Duodenal mucosa (tissue), 2 donors: ENCODE measurements around the gene DPAGT1.

Source experiments
- H3K27ac ChIP-seq: one replicate; pipeline ENCODE4 v1.7.0; 2013; ENCODE audit warnings: low read depth, low read length
- H3K27me3 ChIP-seq, 2 donors: one replicate each; pipeline ENCODE4 v1.7.0; 2013; ENCODE audit warnings: low read length in 2 of 2, control low read depth in 1 of 2; ENCODE audit not compliant: insufficient read depth in 2 of 2, control insufficient read depth in 1 of 2
- H3K36me3 ChIP-seq, 2 donors: one replicate each; pipeline ENCODE4 v1.7.0; 2013; ENCODE audit warnings: low read length in 2 of 2, control low read depth in 1 of 2; ENCODE audit not compliant: insufficient read depth in 2 of 2, control insufficient read depth in 1 of 2
- H3K4me1 ChIP-seq, 2 donors: one replicate each; pipeline ENCODE4 v1.7.0; 2013; ENCODE audit warnings: low read length in 2 of 2, control low read depth in 1 of 2; ENCODE audit not compliant: insufficient read depth in 2 of 2, control insufficient read depth in 1 of 2
- H3K4me3 ChIP-seq, 2 donors: one replicate each; pipeline ENCODE4 v1.7.0; 2013; ENCODE audit warnings: low read length in 2 of 2, low read depth in 1 of 2
- H3K9ac ChIP-seq, 2 donors: one replicate each; pipeline ENCODE4 v1.7.0; 2013; ENCODE audit warnings: low read length in 2 of 2, low read depth in 1 of 2
- H3K9me3 ChIP-seq, 2 donors: one replicate each; pipeline ENCODE4 v1.7.0; 2013; ENCODE audit warnings: low read length in 2 of 2, control low read depth in 1 of 2; ENCODE audit not compliant: control insufficient read depth in 1 of 2

The DPAGT1 gene

GRCh38 chr11:119087123-119087522 lies 14.5 kb downstream of the DPAGT1 start:
- H3K4me1 ChIP-seq = peaks cover 21 to 26% of the 10 kb centered on the region in 2 donors
- H3K9me3 ChIP-seq = no peaks in the 10 kb centered on the region
- no peak overlapping the region for H3K4me3 ChIP-seq
- H3K36me3 ChIP-seq = peaks cover 0 to 9% of the 10 kb centered on the region in 2 donors
- H3K27ac ChIP-seq = no peak overlapping the region
- no peaks in the 10 kb centered on the region for H3K27me3 ChIP-seq
- no peak overlapping the region for H3K9ac ChIP-seq

DNA sequence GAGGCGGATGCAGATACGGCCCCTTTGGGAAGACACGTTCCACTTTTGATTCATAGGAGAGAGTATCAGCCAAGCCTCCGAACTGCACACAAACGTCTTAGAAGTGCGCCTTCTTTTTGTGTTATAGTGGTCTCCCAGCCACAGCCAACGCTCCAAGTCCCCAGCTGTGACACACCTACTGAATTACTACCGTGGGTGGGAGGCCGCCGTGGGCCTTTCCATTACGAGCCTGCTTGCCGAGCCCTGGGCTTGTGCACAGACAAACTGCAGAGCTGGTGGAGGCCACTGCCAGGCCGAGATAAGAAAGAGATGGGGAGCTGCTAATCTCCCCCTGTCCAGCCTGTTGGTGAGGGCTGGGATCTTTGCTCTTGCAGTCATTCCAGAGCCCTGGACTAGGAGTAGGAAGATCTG lies 16.2 kb downstream of the DPAGT1 start:
- peak overlapping the region; percentile 28 for H3K27ac ChIP-seq
- peak overlapping the region; percentile 76 to 89 for H3K4me3 ChIP-seq
- H3K9me3 ChIP-seq = no peaks in the 10 kb centered on the region
- no peaks in the 10 kb centered on the region for H3K27me3 ChIP-seq
- H3K9ac ChIP-seq = peak overlapping the region; percentile 61 to 80
- H3K36me3 ChIP-seq = peaks cover 13 to 23% of the 10 kb centered on the region in 2 donors
- H3K4me1 ChIP-seq = peaks cover 29 to 33% of the 10 kb centered on the region in 2 donors

DNA sequence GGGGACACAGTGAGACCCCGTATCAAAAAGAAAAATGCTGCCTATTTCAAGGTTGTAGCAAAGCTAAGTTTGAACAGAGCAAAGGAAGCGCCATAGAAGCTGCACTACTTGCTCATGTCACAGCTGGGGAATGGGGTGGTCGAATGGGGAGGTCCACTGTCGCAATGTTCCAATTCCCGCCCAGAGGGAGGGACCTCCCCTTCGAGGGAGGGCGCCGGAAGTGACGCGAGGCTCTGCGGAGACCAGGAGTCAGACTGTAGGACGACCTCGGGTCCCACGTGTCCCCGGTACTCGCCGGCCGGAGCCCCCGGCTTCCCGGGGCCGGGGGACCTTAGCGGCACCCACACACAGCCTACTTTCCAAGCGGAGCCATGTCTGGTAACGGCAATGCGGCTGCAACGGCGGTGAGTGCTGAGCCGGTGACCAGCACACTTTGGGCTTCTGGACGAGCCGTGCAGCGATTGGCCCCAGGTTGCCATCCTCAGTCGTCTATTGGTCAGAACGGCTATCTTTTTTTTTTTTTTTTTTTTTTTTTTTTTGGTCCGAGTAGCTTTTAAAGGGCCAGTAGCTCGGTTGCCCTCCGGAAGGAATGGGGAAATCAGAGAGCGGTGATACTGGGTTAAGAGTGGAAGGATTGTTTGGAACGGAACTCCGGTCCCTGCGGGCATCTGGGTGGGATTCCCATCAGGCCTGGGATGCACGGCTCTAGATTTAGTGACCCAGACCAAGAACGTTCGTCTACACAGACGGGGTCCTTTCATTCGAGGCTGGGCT lies 16.8 kb downstream of the DPAGT1 start, which contains the start of gene HMBS:
HMBS (plus strand) TSS at position 219 of the 774 bp plus-strand sequence; CDS start at position 372, 153 bp downstream.
- Histone ChIP-seq H3K27ac (peak within 1 kb of the TSS; percentile 69), H3K9ac (peak within 1 kb of the TSS; percentile 61 to 80), H3K27me3 (no peaks in the 10 kb centered on the region), H3K4me1 (peaks cover 29 to 33% of the 10 kb centered on the region in 2 donors), H3K36me3 (peaks cover 14 to 26% of the 10 kb centered on the region in 2 donors), H3K9me3 (no peaks in the 10 kb centered on the region), H3K4me3 (peak within 1 kb of the TSS; percentile 76 to 89)

GRCh38 chr11:119081682-119082260 lies 19.9 kb downstream of the DPAGT1 start:
- Histone ChIP-seq H3K9ac (no peak overlapping the region), H3K36me3 (peaks cover 42 to 56% of the 10 kb centered on the region in 2 donors), H3K27ac (no peak overlapping the region), H3K4me3 (no peak overlapping the region), H3K9me3 (no peaks in the 10 kb centered on the region), H3K27me3 (no peaks in the 10 kb centered on the region), H3K4me1 (peaks cover 40 to 43% of the 10 kb centered on the region in 2 donors)

DNA sequence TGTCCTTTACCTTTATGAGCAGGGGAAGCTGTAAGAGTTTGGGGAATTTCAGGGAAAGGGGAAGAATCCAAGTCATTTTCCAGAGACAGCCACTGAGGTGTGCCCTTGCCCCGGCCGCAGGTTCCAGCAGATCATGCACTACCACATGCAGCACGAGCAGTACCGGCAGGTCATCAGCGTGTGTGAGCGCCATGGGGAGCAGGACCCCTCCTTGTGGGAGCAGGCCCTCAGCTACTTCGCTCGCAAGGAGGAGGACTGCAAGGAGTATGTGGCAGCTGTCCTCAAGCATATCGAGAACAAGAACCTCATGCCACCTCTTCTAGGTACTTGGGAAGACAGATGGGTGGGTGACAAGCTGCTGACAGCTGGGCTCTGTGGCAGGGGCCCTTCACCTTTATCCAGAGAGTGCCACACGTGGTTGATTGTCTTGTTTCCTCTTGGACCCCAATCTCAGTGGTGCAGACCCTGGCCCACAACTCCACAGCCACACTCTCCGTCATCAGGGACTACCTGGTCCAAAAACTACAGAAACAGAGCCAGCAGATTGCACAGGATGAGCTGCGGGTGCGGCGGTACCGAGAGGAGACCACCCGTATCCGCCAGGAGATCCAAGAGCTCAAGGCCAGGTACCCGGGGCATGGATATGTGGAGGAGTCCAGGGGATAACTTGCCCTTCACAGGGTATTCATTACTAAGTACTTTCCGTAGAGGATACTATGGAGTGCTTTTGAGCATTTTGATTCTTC lies 22.8 kb downstream of the DPAGT1 start:
- peaks cover 47 to 73% of the 10 kb centered on the region in 2 donors for H3K36me3 ChIP-seq
- H3K27ac ChIP-seq = no peak overlapping the region

DNA sequence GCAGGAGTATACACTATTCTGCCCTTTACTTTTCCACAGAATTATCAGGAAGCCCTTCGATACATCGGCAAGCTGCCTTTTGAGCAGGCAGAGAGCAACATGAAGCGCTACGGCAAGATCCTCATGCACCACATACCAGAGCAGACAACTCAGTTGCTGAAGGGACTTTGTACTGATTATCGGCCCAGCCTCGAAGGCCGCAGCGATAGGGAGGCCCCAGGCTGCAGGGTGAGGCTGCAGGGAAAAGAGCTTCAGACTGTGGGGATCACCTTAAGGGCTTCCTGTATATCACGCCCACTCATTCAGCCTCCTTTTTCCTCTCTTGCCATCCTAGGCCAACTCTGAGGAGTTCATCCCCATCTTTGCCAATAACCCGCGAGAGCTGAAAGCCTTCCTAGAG lies 23.8 kb downstream of the DPAGT1 start:
- Histone ChIP-seq H3K27me3 (no peaks in the 10 kb centered on the region), H3K4me3 (peak overlapping the region; percentile 30 to 34), H3K27ac (no peak overlapping the region), H3K36me3 (peaks cover 57 to 83% of the 10 kb centered on the region in 2 donors), H3K9me3 (no peaks in the 10 kb centered on the region), H3K9ac (peak overlapping the region in 1 of 2 donors; percentile 52), H3K4me1 (peaks cover 31 to 32% of the 10 kb centered on the region in 2 donors)

More for the DNA sequence above, 22.8 kb downstream of the DPAGT1 start:
- Histone ChIP-seq H3K9me3 (no peaks in the 10 kb centered on the region), H3K4me1 (peaks cover 31 to 32% of the 10 kb centered on the region in 2 donors), H3K27me3 (no peaks in the 10 kb centered on the region), H3K4me3 (no peak overlapping the region), H3K9ac (no peak overlapping the region)

DNA sequence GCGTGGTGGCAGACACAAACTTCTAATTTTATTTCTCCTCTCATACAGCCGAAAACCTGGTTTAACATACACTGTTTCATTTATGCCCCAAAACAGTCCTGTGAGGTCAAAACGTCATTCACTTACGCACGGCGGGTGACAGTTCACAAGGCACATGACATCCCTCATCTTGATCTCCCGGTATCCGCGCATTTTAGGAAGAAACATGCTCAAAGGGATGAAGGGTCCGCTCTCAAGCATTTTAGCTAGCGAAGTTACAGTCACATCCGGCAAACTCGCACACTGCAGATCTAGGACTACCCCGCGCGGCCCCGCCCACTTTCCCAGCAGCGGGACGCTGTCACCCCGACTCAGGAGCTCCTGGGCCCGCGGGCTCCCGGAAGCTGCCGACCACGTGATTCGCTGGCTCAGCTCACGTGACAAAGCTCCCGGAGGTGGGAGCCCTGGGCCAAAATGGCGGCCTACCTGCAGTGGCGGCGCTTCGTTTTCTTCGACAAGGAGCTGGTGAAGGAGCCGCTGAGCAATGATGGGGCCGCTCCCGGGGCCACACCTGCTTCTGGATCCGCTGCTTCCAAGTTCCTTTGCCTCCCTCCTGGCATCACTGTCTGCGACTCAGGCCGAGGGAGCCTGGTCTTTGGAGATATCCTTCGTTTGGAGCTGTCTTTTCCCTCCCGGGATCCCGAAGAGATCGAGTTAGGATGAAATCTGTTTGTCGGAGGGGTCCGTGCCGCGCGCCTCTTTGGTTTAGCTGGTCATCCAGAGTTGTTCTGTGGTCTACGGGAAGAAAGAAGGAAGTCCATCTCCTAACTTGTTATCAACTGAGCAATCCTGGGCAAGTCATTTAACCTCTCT lies 34.1 kb downstream of the DPAGT1 start, which contains the start of gene VPS11:
VPS11 (plus strand) TSS at position 448 of the 852 bp plus-strand sequence; CDS start at position 454, 6 bp downstream.
- H3K9ac ChIP-seq = peak within 1 kb of the TSS; percentile 88 to 96
- peaks cover 8 to 18% of the 10 kb centered on the region in 2 donors for H3K4me1 ChIP-seq
- no peaks in the 10 kb centered on the region for H3K27me3 ChIP-seq
- H3K9me3 ChIP-seq = no peaks in the 10 kb centered on the region
- peaks cover 12 to 29% of the 10 kb centered on the region in 2 donors for H3K36me3 ChIP-seq
- peak within 1 kb of the TSS; percentile 97 to 100 for H3K4me3 ChIP-seq
- H3K27ac ChIP-seq = peak within 1 kb of the TSS; percentile 77

DNA sequence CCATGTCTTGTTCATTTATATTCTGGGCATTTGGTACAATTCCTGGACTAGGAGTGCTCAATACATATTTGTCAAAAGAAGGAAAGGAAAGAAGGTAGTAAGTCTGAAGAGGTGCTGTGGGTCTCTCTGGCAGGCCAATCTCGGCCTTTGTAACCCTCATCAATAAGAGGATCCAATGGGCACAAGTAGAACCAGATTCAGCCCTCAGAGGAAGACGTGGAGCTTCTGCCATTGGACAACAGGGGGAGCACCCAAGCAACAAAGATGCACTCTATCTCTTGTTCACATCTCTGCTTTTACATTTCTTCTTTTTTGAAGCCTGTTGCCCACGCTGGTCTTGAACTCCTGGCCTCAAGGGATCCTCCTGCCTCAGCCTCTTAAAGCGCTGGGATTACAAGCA lies 36.3 kb downstream of the DPAGT1 start:
- Histone ChIP-seq H3K36me3 (peaks cover 4 to 7% of the 10 kb centered on the region in 2 donors), H3K9ac (no peak overlapping the region), H3K4me1 (peaks cover 8 to 18% of the 10 kb centered on the region in 2 donors), H3K27me3 (no peaks in the 10 kb centered on the region), H3K27ac (no peak overlapping the region), H3K9me3 (no peaks in the 10 kb centered on the region), H3K4me3 (no peak overlapping the region)

DNA sequence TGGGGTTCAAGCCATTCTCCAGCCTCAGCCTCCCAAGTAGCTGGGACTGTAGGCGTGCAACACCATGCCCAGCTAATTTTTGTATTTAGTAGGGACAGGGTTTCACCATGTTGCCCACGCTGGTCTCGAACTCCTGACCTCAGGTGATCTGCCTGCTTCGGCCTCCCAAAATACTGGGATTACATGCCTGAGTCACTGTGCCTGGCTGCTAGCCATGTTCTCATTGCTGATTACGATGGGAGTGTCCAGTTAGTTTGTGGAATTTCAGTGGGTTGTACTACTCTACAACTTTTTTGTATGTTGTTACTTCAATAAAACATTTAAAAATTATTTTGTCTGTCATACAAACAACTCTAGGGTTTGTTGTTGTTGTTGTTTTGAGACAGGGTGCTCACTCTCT lies 38.9 kb downstream of the DPAGT1 start:
- Histone ChIP-seq H3K4me1 (peaks cover 11 to 17% of the 10 kb centered on the region in 2 donors), H3K36me3 (no peaks in the 10 kb centered on the region), H3K9ac (no peak overlapping the region), H3K9me3 (no peaks in the 10 kb centered on the region), H3K4me3 (no peak overlapping the region), H3K27ac (no peak overlapping the region), H3K27me3 (no peaks in the 10 kb centered on the region)
